Testis (tissue), 3 donors: Measurements from ENCODE around the gene SBSN. TPM values are rescaled to one million over a fixed set of nuclear protein-coding genes. Genes with fewer than 3 reads are reported as not detected.

Experiments
- DNase-seq: peaks from one replicate; pipeline ENCODE4 v3.0.0-alpha.2; 2019
- H3K27ac ChIP-seq, 2 donors: fragments of 200-600 bp; sonication (generic); one replicate each; pipeline ENCODE4 v1.5.1; 2019
- H3K27me3 ChIP-seq: fragments of 200-600 bp; sonication (generic); one replicate; pipeline ENCODE4 v1.5.1; 2019
- H3K36me3 ChIP-seq: fragments of 200-600 bp; sonication (generic); one replicate; pipeline ENCODE4 v1.5.1; 2017; ENCODE audit warnings: low read depth; ENCODE audit errors: missing control alignments
- H3K4me1 ChIP-seq: fragments of 200-600 bp; sonication (generic); one replicate; pipeline ENCODE4 v1.5.1; 2019
- H3K4me3 ChIP-seq, 2 donors: fragments of 200-600 bp; sonication (generic); one replicate each; pipeline ENCODE4 v1.5.1; 2017 to 2019
- H3K9me3 ChIP-seq: fragments of 200-600 bp; sonication (generic); one replicate; pipeline ENCODE4 v1.5.1; 2017
- CTCF ChIP-seq, 3 experiments: fragments of 450-650 bp in 2 of 3; fragments of 200-600 bp in 1 of 3; sonication (generic) in 1 of 3; IDR thresholded peaks; one replicate each; pipeline ENCODE4 v1.5.1; 2016 to 2019; ENCODE audit warnings: antibody characterized with exemption in 3 of 3, mild to moderate bottlenecking in 2 of 3, moderate library complexity in 1 of 3
- POLR2A ChIP-seq: fragments of 450-650 bp; IDR thresholded peaks from one replicate; pipeline ENCODE4 v1.6.1; 2017; ENCODE audit warnings: antibody characterized with exemption, mild to moderate bottlenecking, moderate library complexity
- WGBS, 2 donors: methylation state at CpG; one replicate each; pipeline ENCODE4 v1.1.5; 2018; 5-methylcytosine and 5-hydroxymethylcytosine counted together
- intact Hi-C: fragments of 100-400 bp; cut with DNase I; formaldehyde crosslinking; loops from one replicate; pipeline ENCODE4 v1.15.1; 2023; ENCODE audit warnings: low total_unique reads
- polyA plus RNA-seq: library from polyadenylated mRNA; stranded (reverse); fragments of 350-450 nt; fragmentation: Illumina TruSeq; extraction: RNeasy Lipid Tissue Mini Kit (QIAGEN cat#74804); gene quantifications from one replicate; pipeline ENCODE4 v1.2.3, GENCODE V29; 2014; ENCODE audit warnings: low read depth, low replicate concordance; ENCODE audit not compliant: insufficient read depth
- total RNA-seq, 2 donors: library from RNA; depleted of rRNA; stranded (reverse); fragments of >200 nt; gene quantifications; one replicate each; pipeline ENCODE4 v1.2.3, GENCODE V29; 2016

The SBSN gene
- total and polyA plus RNA-seq, 3 donors from 2014 or later: 0.16 to 0.47 (median 0.19) TPM

- 91 to 92% methylated on average over 16 of the region's 16 CpGs for WGBS, 2 donors
- intact Hi-C loops: no loop called here
- H3K36me3 ChIP-seq: no peaks in the 10 kb centered on the region
- no peak overlapping the region for H3K27ac ChIP-seq
- TF ChIP-seq CTCF (IDR thresholded peaks at IDR 0.05): no peak
- no peak for TF ChIP-seq POLR2A
- H3K9me3 ChIP-seq: no peaks in the 10 kb centered on the region
- no peak overlapping the region for H3K4me3 ChIP-seq
- no peaks in the 10 kb centered on the region for H3K27me3 ChIP-seq
- DNase-seq: no peak
- H3K4me1 ChIP-seq: no peaks in the 10 kb centered on the region
These were observed 39.4 kb downstream of the SBSN start for GRCh38 chr19:35488677-35489076.

- H3K27me3 ChIP-seq: no peaks in the 10 kb centered on the region
- TF ChIP-seq POLR2A (no peak), CTCF (IDR thresholded peaks at IDR 0.05) (no peak)
- no peak overlapping the region for H3K27ac ChIP-seq
- H3K9me3 ChIP-seq: no peaks in the 10 kb centered on the region
- DNase-seq: no peak
- 94 to 96% methylated on average over 10 of the region's 10 CpGs for WGBS, 2 donors
- H3K36me3 ChIP-seq: no peaks in the 10 kb centered on the region
- intact Hi-C loops: no loop called here
- no peaks in the 10 kb centered on the region for H3K4me1 ChIP-seq
- no peak overlapping the region for H3K4me3 ChIP-seq
These were observed 40.4 kb downstream of the SBSN start for GRCh38 chr19:35487656-35488182.

- Histone ChIP-seq H3K27ac (no peak overlapping the region), H3K27me3 (no peaks in the 10 kb centered on the region), H3K9me3 (no peaks in the 10 kb centered on the region), H3K4me3 (no peak overlapping the region), H3K36me3 (no peaks in the 10 kb centered on the region), H3K4me1 (no peaks in the 10 kb centered on the region)
- intact Hi-C loops: no loop called here
- TF ChIP-seq CTCF (IDR thresholded peaks at IDR 0.05) (no peak), POLR2A (no peak)
- WGBS, 2 donors: 71 to 72% methylated on average over 3 of the region's 3 CpGs
- no peak for DNase-seq
These were observed 41.8 kb downstream of the SBSN start for GRCh38 chr19:35486268-35486708.

GRCh38 chr19:35484252-35485036 is 43.7 kb downstream of the SBSN start:
- TF ChIP-seq CTCF (IDR thresholded peaks at IDR 0.05): no peak
- 76 to 81% methylated on average over 7 of the region's 7 CpGs for whole genome bisulfite sequencing, 2 donors
- Histone ChIP-seq H3K27ac (no peak overlapping the region), H3K27me3 (no peaks in the 10 kb centered on the region), H3K36me3 (no peaks in the 10 kb centered on the region), H3K9me3 (no peaks in the 10 kb centered on the region), H3K4me3 (no peak overlapping the region), H3K4me1 (no peaks in the 10 kb centered on the region)
- DNase-seq: no peak
- intact Hi-C loops: no loop called here

- WGBS, 2 donors: 80 to 86% methylated on average over 5 of the region's 5 CpGs
- H3K36me3 ChIP-seq: no peaks in the 10 kb centered on the region
- intact Hi-C loops: no loop called here
These were observed 45.0 kb downstream of the SBSN start for GRCh38 chr19:35483089-35483488.

More at GRCh38 chr19:35483089-35483488, 45.0 kb downstream of the SBSN start:
- no peak for DNase-seq
- Histone ChIP-seq H3K9me3 (no peaks in the 10 kb centered on the region), H3K27ac (no peak overlapping the region), H3K4me3 (no peak overlapping the region), H3K4me1 (no peaks in the 10 kb centered on the region), H3K27me3 (no peaks in the 10 kb centered on the region)
- TF ChIP-seq POLR2A: no peak
- no peak for TF ChIP-seq CTCF (IDR thresholded peaks at IDR 0.05)
